Upper lobe of left lung (tissue), 6 donors: ENCODE results near the gene MAVS. TPM values are rescaled to one million over a fixed set of nuclear protein-coding genes. Genes with fewer than 3 reads are reported as not detected.

Experiments
- ATAC-seq, 2 donors: fragments of 200-7000 bp; cut with Tn5 transposase; one replicate each; pipeline ENCODE4 v1.9.1; 2022; ENCODE audit warnings: mild to moderate bottlenecking in 2 of 2, moderate library complexity in 2 of 2; ENCODE audit not compliant: low FRiP score in 2 of 2
- DNase-seq, 2 donors: peaks; one replicate each; pipeline ENCODE4 v3.0.0-alpha.2; 2019 to 2020
- H3K27ac ChIP-seq, 4 donors: fragments of 200-600 bp; sonication (generic); one replicate each; pipeline ENCODE4 v1.5.1; 2016 to 2019
- H3K27me3 ChIP-seq, 4 donors: fragments of 200-600 bp; sonication (generic); one replicate each; pipeline ENCODE4 v1.5.1; 2017 to 2019
- H3K36me3 ChIP-seq, 4 donors: fragments of 200-600 bp; sonication (generic); one replicate each; pipeline ENCODE4 v1.5.1; 2016 to 2019
- H3K4me1 ChIP-seq, 4 donors: fragments of 200-600 bp; sonication (generic); one replicate each; pipeline ENCODE4 v1.5.1; 2018 to 2019
- H3K4me3 ChIP-seq, 4 donors: fragments of 200-600 bp; sonication (generic); one replicate each; pipeline ENCODE4 v1.5.1; 2017 to 2019; ENCODE audit warnings: mild to moderate bottlenecking in 2 of 4, moderate library complexity in 1 of 4
- H3K9me3 ChIP-seq, 4 donors: fragments of 200-600 bp; sonication (generic); one replicate each; pipeline ENCODE4 v1.5.1; 2018 to 2019
- EP300 ChIP-seq, 4 donors: sonication (generic); formaldehyde crosslinking; IDR thresholded peaks; one replicate each; pipeline ENCODE4 v1.5.1; 2017; ENCODE audit warnings: antibody characterized with exemption in 4 of 4, control low read depth in 2 of 4
- POLR2A ChIP-seq, 4 donors: fragments of 450-650 bp; IDR thresholded peaks; one replicate each; pipeline ENCODE4 v1.5.1; 2016 to 2017; ENCODE audit warnings: antibody characterized with exemption in 4 of 4, mild to moderate bottlenecking in 2 of 4
- POLR2AphosphoS5 ChIP-seq, 2 donors: sonication (generic); formaldehyde crosslinking; IDR thresholded peaks; one replicate each; pipeline ENCODE4 v1.5.1; 2017; ENCODE audit warnings: antibody characterized with exemption in 2 of 2
- WGBS, 2 donors: methylation state at CpG; one replicate each; pipeline ENCODE4 v1.1.5; 2017 to 2018; 5-methylcytosine and 5-hydroxymethylcytosine counted together
- total RNA-seq, 6 donors: library from RNA; depleted of rRNA in 4 of 6; stranded (reverse); fragments of >200 nt in 4 of 6; gene quantifications; one replicate each; pipeline versions ENCODE4 v1.1.0 to v1.2.1, GENCODE V29; 2016 to 2021
- TF ChIP-seq, protein P1 (sequence below), 6 experiments: fragments of 450-650 bp in 4 of 6; fragments of 200-600 bp in 2 of 6; sonication (generic) in 2 of 6; IDR thresholded peaks; one replicate each; pipeline ENCODE4 v1.5.1; 2016 to 2019; ENCODE audit warnings: antibody characterized with exemption in 6 of 6
- donor health status: DM: no; HTN: no; CAD: no; lungs with moderate emphysema.
- donor health status: DM: no; HTN: yes; CAD: no; lungs with severe emphysema.

The MAVS gene
- total RNA-seq, 6 donors from 2014 or later = 31.0 to 54.5 (median 39.9) TPM

DNA sequence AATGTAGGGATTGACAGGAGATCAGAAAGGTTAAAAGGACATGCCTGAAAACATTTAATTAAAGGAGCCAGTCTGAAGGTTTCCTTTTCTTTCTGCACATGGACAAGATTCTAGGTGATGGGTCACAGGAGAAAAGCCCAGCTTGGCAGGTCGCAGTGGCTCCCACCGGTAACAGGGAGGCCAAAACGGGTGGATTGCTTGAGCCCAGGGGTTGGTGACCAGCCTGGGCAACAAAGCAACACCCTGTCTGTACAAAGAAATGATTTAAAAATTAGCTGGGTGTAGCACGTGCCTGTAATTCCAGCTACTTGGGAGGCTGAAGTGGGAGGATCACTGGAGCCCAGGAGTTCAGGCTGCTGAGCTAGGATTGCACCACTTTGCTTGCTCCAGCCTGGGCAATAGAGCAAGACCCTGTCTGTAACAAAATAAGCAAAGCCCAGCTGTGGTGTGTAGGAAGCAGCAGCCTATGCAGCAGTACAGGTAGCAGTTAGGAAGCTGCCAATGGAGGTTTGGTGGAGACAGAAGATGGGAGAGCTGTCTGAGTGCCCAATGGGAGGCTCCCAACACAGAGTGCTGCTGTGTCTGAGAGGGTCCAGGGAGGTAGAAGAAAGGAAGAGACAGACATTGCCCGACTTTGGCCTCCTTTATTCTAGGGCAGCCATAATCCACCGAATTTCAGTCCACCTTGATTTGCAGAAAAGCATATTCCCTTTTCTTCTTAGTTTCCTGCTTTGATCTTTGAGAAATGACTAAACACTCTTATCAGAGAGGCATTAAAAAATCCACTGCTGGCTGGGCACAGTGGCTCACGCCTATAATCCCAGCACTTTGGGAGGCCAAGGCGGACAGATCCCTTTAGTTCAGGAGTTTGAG is 33.4 kb upstream of the MAVS start:
- DNase-seq (no peak), ATAC-seq (no peak)
- H3K9me3 ChIP-seq = no peaks in the 10 kb centered on the region
- peaks cover 37 to 58% (median 44%) of the 10 kb centered on the region in 4 donors for H3K4me1 ChIP-seq
- TF ChIP-seq EP300 (IDR thresholded peaks at IDR 0.05) = no peak
- TF ChIP-seq, protein P1, sequence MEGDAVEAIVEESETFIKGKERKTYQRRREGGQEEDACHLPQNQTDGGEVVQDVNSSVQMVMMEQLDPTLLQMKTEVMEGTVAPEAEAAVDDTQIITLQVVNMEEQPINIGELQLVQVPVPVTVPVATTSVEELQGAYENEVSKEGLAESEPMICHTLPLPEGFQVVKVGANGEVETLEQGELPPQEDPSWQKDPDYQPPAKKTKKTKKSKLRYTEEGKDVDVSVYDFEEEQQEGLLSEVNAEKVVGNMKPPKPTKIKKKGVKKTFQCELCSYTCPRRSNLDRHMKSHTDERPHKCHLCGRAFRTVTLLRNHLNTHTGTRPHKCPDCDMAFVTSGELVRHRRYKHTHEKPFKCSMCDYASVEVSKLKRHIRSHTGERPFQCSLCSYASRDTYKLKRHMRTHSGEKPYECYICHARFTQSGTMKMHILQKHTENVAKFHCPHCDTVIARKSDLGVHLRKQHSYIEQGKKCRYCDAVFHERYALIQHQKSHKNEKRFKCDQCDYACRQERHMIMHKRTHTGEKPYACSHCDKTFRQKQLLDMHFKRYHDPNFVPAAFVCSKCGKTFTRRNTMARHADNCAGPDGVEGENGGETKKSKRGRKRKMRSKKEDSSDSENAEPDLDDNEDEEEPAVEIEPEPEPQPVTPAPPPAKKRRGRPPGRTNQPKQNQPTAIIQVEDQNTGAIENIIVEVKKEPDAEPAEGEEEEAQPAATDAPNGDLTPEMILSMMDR (IDR thresholded peaks at IDR 0.05) = no peak
- TF ChIP-seq POLR2AphosphoS5 (IDR thresholded peaks at IDR 0.05) = no peak
- no peak for TF ChIP-seq POLR2A (IDR thresholded peaks at IDR 0.05)
- H3K27me3 ChIP-seq = no peaks in the 10 kb centered on the region
- 76 to 84% methylated on average over 8 of the region's 8 CpGs for WGBS, 2 donors
- no peaks in the 10 kb centered on the region for H3K36me3 ChIP-seq
- H3K4me3 ChIP-seq = no peak overlapping the region
- peak overlapping the region; percentile 87 to 98 (median 94) for H3K27ac ChIP-seq

DNA sequence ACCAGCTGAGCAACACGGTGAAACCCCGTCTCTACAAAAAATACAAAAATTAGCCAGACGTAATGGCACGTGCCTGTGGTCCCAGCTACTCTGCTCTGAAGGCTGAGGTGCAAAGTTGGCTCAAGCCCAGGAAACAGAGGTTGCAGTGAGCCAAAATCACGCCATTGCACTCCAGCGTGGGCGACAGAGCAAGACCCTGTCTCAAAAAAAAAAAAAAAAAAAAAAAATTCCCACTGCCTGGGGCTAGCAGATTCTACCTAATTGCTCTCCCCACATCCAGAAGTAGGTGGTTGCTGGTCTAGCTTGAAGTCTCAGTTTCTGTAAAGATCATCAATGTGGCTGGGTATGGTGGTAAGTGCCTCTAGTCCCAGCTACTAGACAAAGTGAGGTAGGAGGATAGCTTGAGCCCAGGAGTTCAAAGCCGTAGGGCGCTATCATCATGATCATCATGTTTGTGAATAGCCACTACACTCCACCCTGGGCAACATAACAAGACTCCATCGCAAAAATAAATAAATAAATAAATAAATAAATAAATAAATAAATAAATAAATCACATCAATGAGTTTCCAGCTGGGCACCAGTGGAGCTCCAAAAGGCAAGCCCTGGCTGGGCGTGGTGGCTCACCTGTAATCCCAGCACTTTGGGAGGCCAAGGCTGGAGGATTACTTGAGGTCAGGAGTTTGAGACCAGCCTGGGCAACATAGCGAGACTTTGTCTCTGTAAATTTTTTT is 32.6 kb upstream of the MAVS start:
- no peaks in the 10 kb centered on the region for H3K27me3 ChIP-seq
- peaks cover 40 to 58% (median 48%) of the 10 kb centered on the region in 4 donors for H3K4me1 ChIP-seq
- H3K36me3 ChIP-seq = no peaks in the 10 kb centered on the region
- H3K27ac ChIP-seq = peak overlapping the region in 3 of 4 donors; percentile 87 to 94 (median 93)
- no peaks in the 10 kb centered on the region for H3K9me3 ChIP-seq
- no peak for ATAC-seq
- H3K4me3 ChIP-seq = no peak overlapping the region
- WGBS, 2 donors = 84 to 95% methylated on average over 12 of the region's 12 CpGs
- TF ChIP-seq EP300 (IDR thresholded peaks at IDR 0.05) (no peak), POLR2AphosphoS5 (IDR thresholded peaks at IDR 0.05) (no peak), POLR2A (IDR thresholded peaks at IDR 0.05) (no peak)
- TF ChIP-seq, protein P1 (IDR thresholded peaks at IDR 0.05) = no peak
- DNase-seq = no peak

DNA sequence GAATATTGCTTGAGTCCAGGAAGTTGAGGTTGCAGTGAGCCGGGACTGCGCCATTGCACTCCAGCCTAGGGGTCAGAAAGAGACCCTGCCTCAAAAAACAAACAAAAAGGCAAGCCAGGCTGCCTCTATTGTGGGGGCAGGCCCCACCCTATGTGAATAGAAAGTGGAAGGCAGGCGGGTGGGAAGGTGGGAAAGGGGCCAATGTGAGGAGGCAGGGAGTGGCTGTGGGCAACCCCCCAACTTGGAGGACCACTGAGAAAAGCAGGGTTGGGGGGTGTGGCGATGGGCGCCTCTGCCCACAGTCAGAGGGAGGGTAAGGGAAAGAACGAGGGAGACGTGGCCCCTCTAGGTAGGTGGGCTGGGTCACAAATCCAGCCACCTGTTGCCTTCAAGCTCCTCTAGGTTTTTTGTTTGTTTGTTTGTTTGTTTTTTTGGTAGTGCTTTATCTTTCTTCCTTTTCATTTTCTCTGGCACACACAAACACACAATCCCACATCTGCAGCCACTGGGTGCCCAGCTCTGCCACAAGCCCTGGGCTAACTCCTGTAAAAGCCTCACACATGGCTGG is 31.6 kb upstream of the MAVS start:
- DNase-seq = no peak
- ATAC-seq = no peak
- no peaks in the 10 kb centered on the region for H3K27me3 ChIP-seq
- H3K4me1 ChIP-seq = peaks cover 44 to 63% (median 51%) of the 10 kb centered on the region in 4 donors
- no peaks in the 10 kb centered on the region for H3K36me3 ChIP-seq
- 80 to 81% methylated on average over 7 of the region's 7 CpGs for WGBS, 2 donors
- H3K4me3 ChIP-seq = no peak overlapping the region
- no peak overlapping the region for H3K27ac ChIP-seq
- no peaks in the 10 kb centered on the region for H3K9me3 ChIP-seq
- no peak for TF ChIP-seq POLR2AphosphoS5 (IDR thresholded peaks at IDR 0.05)
- TF ChIP-seq EP300 (IDR thresholded peaks at IDR 0.05) = no peak
- no peak for TF ChIP-seq POLR2A (IDR thresholded peaks at IDR 0.05)
- TF ChIP-seq, protein P1 (IDR thresholded peaks at IDR 0.05) = no peak

DNA sequence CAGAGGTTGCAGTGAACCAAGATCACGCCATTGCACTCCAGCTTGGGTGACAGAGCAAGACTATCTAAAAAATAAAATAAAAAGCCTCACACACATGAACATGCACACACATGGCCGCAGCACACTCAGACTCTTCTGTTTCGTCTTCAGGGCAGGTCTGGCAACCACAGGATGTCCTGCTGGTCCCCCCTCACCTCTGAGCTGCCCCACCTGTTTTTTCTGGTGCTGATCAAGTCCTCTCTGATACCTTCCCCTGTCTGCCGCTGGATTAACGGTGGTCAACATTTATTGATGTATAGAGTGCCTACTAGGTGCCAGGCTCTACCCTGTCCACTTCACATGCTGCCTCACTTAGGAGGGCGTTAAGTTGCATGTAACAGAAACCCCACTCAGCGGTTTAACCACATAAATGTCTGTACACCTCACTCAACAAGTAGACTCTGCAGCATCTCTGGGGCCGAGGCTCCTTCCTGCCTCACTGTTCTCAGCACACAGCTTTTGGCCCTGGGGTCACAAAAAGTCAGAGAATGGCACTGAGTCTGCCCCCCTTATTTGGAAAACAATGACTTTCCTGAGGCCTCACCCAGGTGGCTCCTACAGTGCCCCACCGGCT is 30.8 kb upstream of the MAVS start:
- ATAC-seq (no peak), DNase-seq (no peak)
- no peak for TF ChIP-seq POLR2AphosphoS5 (IDR thresholded peaks at IDR 0.05)
- TF ChIP-seq POLR2A (IDR thresholded peaks at IDR 0.05) = no peak
- TF ChIP-seq, protein P1 (IDR thresholded peaks at IDR 0.05) = no peak
- TF ChIP-seq EP300 (IDR thresholded peaks at IDR 0.05) = no peak
- no peak overlapping the region for H3K4me3 ChIP-seq
- H3K27me3 ChIP-seq = no peaks in the 10 kb centered on the region
- no peaks in the 10 kb centered on the region for H3K9me3 ChIP-seq
- peak overlapping the region in 2 of 4 donors; percentile 5 to 44 for H3K27ac ChIP-seq
- H3K4me1 ChIP-seq = peaks cover 39 to 55% (median 45%) of the 10 kb centered on the region in 4 donors
- WGBS, 2 donors = 73 to 76% methylated on average over 7 to 9 of the region's 9 CpGs
- H3K36me3 ChIP-seq = no peaks in the 10 kb centered on the region
